ENCODE results near the gene UGT2B15.

DNA sequence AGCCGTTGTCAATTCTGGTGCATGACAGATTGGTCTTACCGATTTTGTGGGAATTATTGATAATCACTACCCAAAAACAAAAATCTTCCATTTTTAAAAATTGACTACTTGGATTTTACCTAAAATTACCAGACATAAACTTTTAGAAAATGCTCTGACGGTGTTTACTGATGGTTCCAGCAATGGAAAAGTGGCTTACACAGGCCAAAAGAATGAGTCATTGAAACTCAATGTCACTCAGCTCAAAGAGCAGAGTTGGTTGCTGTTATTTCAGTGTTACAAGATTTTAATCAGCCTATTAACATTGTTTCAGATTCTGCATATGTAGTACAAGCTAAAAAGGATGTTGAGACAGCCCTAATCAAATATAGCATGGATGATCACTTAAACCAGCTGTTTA lies 71.3 kb downstream of the UGT2B15 start:
- TF ChIP-seq, protein P1, sequence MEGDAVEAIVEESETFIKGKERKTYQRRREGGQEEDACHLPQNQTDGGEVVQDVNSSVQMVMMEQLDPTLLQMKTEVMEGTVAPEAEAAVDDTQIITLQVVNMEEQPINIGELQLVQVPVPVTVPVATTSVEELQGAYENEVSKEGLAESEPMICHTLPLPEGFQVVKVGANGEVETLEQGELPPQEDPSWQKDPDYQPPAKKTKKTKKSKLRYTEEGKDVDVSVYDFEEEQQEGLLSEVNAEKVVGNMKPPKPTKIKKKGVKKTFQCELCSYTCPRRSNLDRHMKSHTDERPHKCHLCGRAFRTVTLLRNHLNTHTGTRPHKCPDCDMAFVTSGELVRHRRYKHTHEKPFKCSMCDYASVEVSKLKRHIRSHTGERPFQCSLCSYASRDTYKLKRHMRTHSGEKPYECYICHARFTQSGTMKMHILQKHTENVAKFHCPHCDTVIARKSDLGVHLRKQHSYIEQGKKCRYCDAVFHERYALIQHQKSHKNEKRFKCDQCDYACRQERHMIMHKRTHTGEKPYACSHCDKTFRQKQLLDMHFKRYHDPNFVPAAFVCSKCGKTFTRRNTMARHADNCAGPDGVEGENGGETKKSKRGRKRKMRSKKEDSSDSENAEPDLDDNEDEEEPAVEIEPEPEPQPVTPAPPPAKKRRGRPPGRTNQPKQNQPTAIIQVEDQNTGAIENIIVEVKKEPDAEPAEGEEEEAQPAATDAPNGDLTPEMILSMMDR (IDR thresholded peaks at IDR 0.05) = no peak
- TF ChIP-seq POLR2A (IDR thresholded peaks at IDR 0.05) = no peak
